CD14-positive monocyte (primary cell): ENCODE measurements around the gene TSPAN10. TPM values are rescaled to one million over a fixed set of nuclear protein-coding genes. Genes with fewer than 3 reads are reported as not detected.
A peak's percentile ranks its signal among the peaks of the same experiment; 100 is the strongest.

Experiments
- DNase-seq, 3 donors: peaks; one replicate each; pipeline ENCODE4 v3.0.0-alpha.2; 2011 to 2022
- H2AFZ ChIP-seq: 2 replicates; pipeline ENCODE4 v1.6.0; 2012; ENCODE audit warnings: mild to moderate bottlenecking, low read depth, low read length, inconsistent platforms; ENCODE audit not compliant: insufficient read depth, poor library complexity, severe bottlenecking
- H3K27ac ChIP-seq, 2 donors: 1 replicate in 1 of 2; 2 replicates in 1 of 2; pipeline ENCODE4 v1.5.1; 2012 to 2013; ENCODE audit warnings: low read length in 2 of 2, control low read depth in 1 of 2, inconsistent platforms in 1 of 2, low read depth in 1 of 2, mild to moderate bottlenecking in 1 of 2
- H3K27me3 ChIP-seq, 2 donors: one replicate each; pipeline versions ENCODE4 v1.6.0 to v1.6.1; 2011 to 2013; ENCODE audit warnings: low read length in 2 of 2; ENCODE audit not compliant: control insufficient read depth in 2 of 2, insufficient read depth in 2 of 2
- H3K36me3 ChIP-seq, 2 donors: replicated peaks in 1 of 2; 1 replicate in 1 of 2; 2 replicates in 1 of 2; pipeline versions ENCODE4 v1.5.1 to v1.6.1; 2012 to 2013; ENCODE audit warnings: low read length in 2 of 2, control low read depth in 1 of 2, inconsistent platforms in 1 of 2, mild to moderate bottlenecking in 1 of 2; ENCODE audit not compliant: insufficient read depth in 2 of 2, control insufficient read depth in 1 of 2
- H3K4me1 ChIP-seq, 2 donors: 1 replicate in 1 of 2; 2 replicates in 1 of 2; pipeline versions ENCODE4 v1.5.1 to v1.6.1; 2012 to 2013; ENCODE audit warnings: low read length in 2 of 2, control low read depth in 1 of 2, inconsistent platforms in 1 of 2, mild to moderate bottlenecking in 1 of 2, moderate library complexity in 1 of 2; ENCODE audit not compliant: insufficient read depth in 2 of 2, control insufficient read depth in 1 of 2
- H3K4me2 ChIP-seq: replicated peaks from 2 replicates; pipeline ENCODE3; 2012; ENCODE audit warnings: low read length, moderate library complexity, mild to moderate bottlenecking; ENCODE audit not compliant: poor library complexity, severe bottlenecking; ENCODE audit errors: extremely low read depth
- H3K4me3 ChIP-seq, 3 experiments: fragments of 200-600 bp in 1 of 3; sonication (generic) in 1 of 3; replicated peaks in 1 of 3; 1 replicate in 2 of 3; 2 replicates in 1 of 3; pipeline ENCODE4 v1.5.1; 2011 to 2013; ENCODE audit warnings: low read length in 3 of 3, mild to moderate bottlenecking in 3 of 3, control low read depth in 2 of 3, low read depth in 2 of 3, inconsistent platforms in 1 of 3, moderate library complexity in 1 of 3
- H3K79me2 ChIP-seq: 2 replicates; pipeline ENCODE4 v1.6.0; 2012; ENCODE audit warnings: mild to moderate bottlenecking, control low read depth, inconsistent platforms, low read length, moderate library complexity; ENCODE audit not compliant: insufficient read depth
- H3K9ac ChIP-seq: 2 replicates; pipeline ENCODE4 v1.6.0; 2017; ENCODE audit warnings: low read length, mild to moderate bottlenecking; ENCODE audit not compliant: insufficient read depth, poor library complexity, severe bottlenecking
- H3K9me3 ChIP-seq, 2 donors: replicated peaks in 1 of 2; 1 replicate in 1 of 2; 2 replicates in 1 of 2; pipeline versions ENCODE4 v1.5.1 to v1.6.1; 2012 to 2013; ENCODE audit warnings: low read length in 2 of 2, control low read depth in 1 of 2; ENCODE audit not compliant: control insufficient read depth in 1 of 2, insufficient read depth in 1 of 2
- H4K20me1 ChIP-seq: 2 replicates; pipeline ENCODE4 v1.6.0; 2012; ENCODE audit warnings: mild to moderate bottlenecking, low read length, control low read depth, moderate library complexity; ENCODE audit not compliant: insufficient read depth
- H3K27ac Mint-ChIP-seq, 7 donors: one replicate each; pipeline ENCODE4 v1.8.0; 2020; ENCODE audit warnings: mild to moderate bottlenecking in 7 of 7, mixed read lengths in 7 of 7, moderate library complexity in 6 of 7, inconsistent platforms in 2 of 7
- H3K27me3 Mint-ChIP-seq, 3 donors: one replicate each; pipeline ENCODE4 v1.8.0; 2021 to 2022; ENCODE audit warnings: low read depth in 3 of 3, mild to moderate bottlenecking in 3 of 3, mixed read lengths in 3 of 3, moderate library complexity in 3 of 3, inconsistent platforms in 1 of 3
- H3K36me3 Mint-ChIP-seq, 2 donors: one replicate each; pipeline ENCODE4 v1.8.0; 2020; ENCODE audit warnings: mixed read lengths in 2 of 2, inconsistent platforms in 1 of 2, mild to moderate bottlenecking in 1 of 2
- H3K4me1 Mint-ChIP-seq: one replicate; pipeline ENCODE4 v1.8.0; 2020; ENCODE audit warnings: mild to moderate bottlenecking, mixed read lengths
- H3K4me3 Mint-ChIP-seq, 2 donors: one replicate each; pipeline ENCODE4 v1.8.0; 2020; ENCODE audit warnings: mild to moderate bottlenecking in 2 of 2, mixed read lengths in 2 of 2, moderate library complexity in 1 of 2
- H3K9me3 Mint-ChIP-seq, 7 donors: one replicate each; pipeline ENCODE4 v1.8.0; 2020 to 2022; ENCODE audit warnings: mixed read lengths in 7 of 7, mild to moderate bottlenecking in 6 of 7, moderate library complexity in 6 of 7, inconsistent platforms in 2 of 7
- CTCF ChIP-seq: fragments of 200-600 bp; IDR thresholded peaks from one replicate; pipeline ENCODE4 v1.8.0; 2022; ENCODE audit warnings: antibody characterized with exemption, mild to moderate bottlenecking
- WGBS: methylation state at CpG from one replicate; pipeline ENCODE4 v1.1.5; 2013; ENCODE audit warnings: missing lambda C conversion rate; ENCODE audit not compliant: insufficient coverage; 5-methylcytosine and 5-hydroxymethylcytosine counted together
- intact Hi-C, 2 donors: fragments of 100-400 bp; cut with micrococcal nuclease; formaldehyde crosslinking; loops; one replicate each; pipeline versions ENCODE4 v1.15.0 to v1.15.1; 2023
- polyA plus RNA-seq, 3 donors: library from polyadenylated mRNA; depleted of rRNA in 1 of 3; unstranded in 2 of 3; stranded (reverse) in 1 of 3; fragments of 300-500 nt in 2 of 3; fragments of >200 nt in 1 of 3; fragmentation: Illumina TruSeq in 2 of 3; gene quantifications; 1 replicate in 2 of 3; 2 replicates in 1 of 3; pipeline ENCODE4 v1.2.3, GENCODE V29; 2012 to 2021

Gene TSPAN10
- polyA plus RNA-seq, 3 donors, result not detected

GRCh38 chr17:81695211-81695610, 58.2 kb downstream of the TSPAN10 start:
- no peak overlapping the region for H3K9ac ChIP-seq
- H3K4me1 ChIP-seq, result no peaks in the 10 kb centered on the region
- peaks cover 0 to 1% (median 0%) of the 10 kb centered on the region in 3 donors for H3K27me3 Mint-ChIP-seq
- peaks cover 87 to 98% of the 10 kb centered on the region in 2 donors for H3K36me3 ChIP-seq
- WGBS, result 96% methylated on average over 3 of the region's 6 CpGs
- peaks cover 38% of the 10 kb centered on the region for H3K79me2 ChIP-seq
- intact Hi-C loops, result no loop called here
- no peak for DNase-seq
- no peaks in the 10 kb centered on the region for H3K4me1 Mint-ChIP-seq
- H3K4me3 ChIP-seq, result no peak overlapping the region
- peaks cover 93% of the 10 kb centered on the region for H4K20me1 ChIP-seq
- no peak overlapping the region for H3K27ac ChIP-seq
- peaks cover 62 to 99% of the 10 kb centered on the region in 2 donors for H3K36me3 Mint-ChIP-seq
- no peak overlapping the region for H3K4me2 ChIP-seq
- TF ChIP-seq CTCF, result no peak
- H2AFZ ChIP-seq, result no peak overlapping the region
- no peaks in the 10 kb centered on the region for H3K27me3 ChIP-seq
- no peak overlapping the region for H3K4me3 Mint-ChIP-seq
- peaks cover 0 to 2% (median 0%) of the 10 kb centered on the region in 7 donors for H3K9me3 Mint-ChIP-seq
- H3K27ac Mint-ChIP-seq, result peak overlapping the region in 1 of 7 donors; percentile 36
- H3K9me3 ChIP-seq, result no peaks in the 10 kb centered on the region

- WGBS, result 96% methylated on average over 21 of the region's 22 CpGs
- Histone ChIP-seq H3K9ac (no peak overlapping the region), H3K4me3 (no peak overlapping the region), H3K36me3 (peaks cover 87 to 98% of the 10 kb centered on the region in 2 donors), H3K4me1 (no peaks in the 10 kb centered on the region), H2AFZ (no peak overlapping the region), H3K27ac (no peak overlapping the region), H4K20me1 (peaks cover 93% of the 10 kb centered on the region), H3K4me2 (no peak overlapping the region), H3K27me3 (no peaks in the 10 kb centered on the region), H3K9me3 (no peaks in the 10 kb centered on the region), H3K79me2 (peaks cover 42% of the 10 kb centered on the region)
- Mint-ChIP-seq H3K27me3 (peaks cover 0 to 1% (median 0%) of the 10 kb centered on the region in 3 donors), H3K27ac (no peak overlapping the region), H3K4me1 (peaks cover under 1% of the 10 kb centered on the region), H3K9me3 (peaks cover 0 to 2% (median 0%) of the 10 kb centered on the region in 7 donors), H3K4me3 (no peak overlapping the region), H3K36me3 (peaks cover 58 to 99% of the 10 kb centered on the region in 2 donors)
- no peak for TF ChIP-seq CTCF
- DNase-seq, result no peak
- intact Hi-C loops, result no loop called here
Observed at GRCh38 chr17:81695801-81696200, 58.8 kb downstream of the TSPAN10 start.
